Measurements from ENCODE around the gene TMEM132C. TPM values are rescaled to one million over a fixed set of nuclear protein-coding genes. Genes with fewer than 3 reads are reported as not detected.

The TMEM132C gene
- total and polyA plus RNA-seq, 7 donors = 0.60 to 3.5 (median 1.7) TPM; not detected in 1

GRCh38 chr12:128564956-128565355, 298.0 kb downstream of the TMEM132C start:
- no peaks in the 10 kb centered on the region for H3K4me1 ChIP-seq
- no peak overlapping the region for H3K27ac ChIP-seq
- no peak overlapping the region for H3K4me3 ChIP-seq
- H3K9me3 ChIP-seq = peaks cover 0 to 6% (median 0%) of the 10 kb centered on the region in 4 donors
- intact Hi-C loops (cut with DNase I) = no loop called here
- no peak for DNase-seq
- 88 to 89% methylated on average over 3 of the region's 3 CpGs for WGBS, 2 donors
- no peaks in the 10 kb centered on the region for H3K27me3 ChIP-seq
- no peaks in the 10 kb centered on the region for H3K36me3 ChIP-seq
- TF ChIP-seq CTCF (IDR thresholded peaks at IDR 0.05) = no peak
- TF ChIP-seq EP300 (IDR thresholded peaks at IDR 0.05) = no peak
- no peak for TF ChIP-seq POLR2A (IDR thresholded peaks at IDR 0.05)
- no peak for TF ChIP-seq POLR2AphosphoS5 (IDR thresholded peaks at IDR 0.05)

GRCh38 chr12:128567730-128568129, 300.8 kb downstream of the TMEM132C start:
- H3K4me1 ChIP-seq = no peaks in the 10 kb centered on the region
- H3K27ac ChIP-seq = no peak overlapping the region
- intact Hi-C loops (cut with DNase I) = no loop called here
- H3K9me3 ChIP-seq = peaks cover 0 to 3% (median 0%) of the 10 kb centered on the region in 4 donors
- DNase-seq = no peak
- TF ChIP-seq POLR2A (IDR thresholded peaks at IDR 0.05) = no peak
- 82 to 87% methylated on average over 7 of the region's 7 CpGs for WGBS, 2 donors
- no peak overlapping the region for H3K4me3 ChIP-seq
- no peaks in the 10 kb centered on the region for H3K27me3 ChIP-seq
- H3K36me3 ChIP-seq = no peaks in the 10 kb centered on the region

- Histone ChIP-seq H3K9me3 (no peaks in the 10 kb centered on the region), H3K27ac (no peak overlapping the region), H3K36me3 (no peaks in the 10 kb centered on the region), H3K4me1 (no peaks in the 10 kb centered on the region), H3K4me3 (no peak overlapping the region), H3K27me3 (no peaks in the 10 kb centered on the region)
- intact Hi-C loops (cut with DNase I) = no loop called here
- DNase-seq = no peak
- WGBS, 2 donors = 41 to 60% methylated on average over 11 of the region's 11 CpGs
- TF ChIP-seq POLR2AphosphoS5 (IDR thresholded peaks at IDR 0.05) (no peak), EP300 (IDR thresholded peaks at IDR 0.05) (no peak), POLR2A (IDR thresholded peaks at IDR 0.05) (no peak), CTCF (IDR thresholded peaks at IDR 0.05) (no peak)
Observed at GRCh38 chr12:128570191-128571065, 303.5 kb downstream of the TMEM132C start.

GRCh38 chr12:128571906-128572810, 305.2 kb downstream of the TMEM132C start:
- no peaks in the 10 kb centered on the region for H3K27me3 ChIP-seq
- H3K4me3 ChIP-seq = no peak overlapping the region
- H3K27ac ChIP-seq = no peak overlapping the region
- TF ChIP-seq CTCF (IDR thresholded peaks at IDR 0.05) = no peak
- TF ChIP-seq POLR2A (IDR thresholded peaks at IDR 0.05) = no peak
- TF ChIP-seq POLR2AphosphoS5 (IDR thresholded peaks at IDR 0.05) = no peak
- TF ChIP-seq EP300 (IDR thresholded peaks at IDR 0.05) = no peak
- 96% methylated on average over 7 of the region's 7 CpGs for WGBS, 2 donors
- H3K9me3 ChIP-seq = no peaks in the 10 kb centered on the region
- intact Hi-C loops (cut with DNase I) = no loop called here
- no peaks in the 10 kb centered on the region for H3K36me3 ChIP-seq
- H3K4me1 ChIP-seq = no peaks in the 10 kb centered on the region
- no peak for DNase-seq

- DNase-seq = no peak
- intact Hi-C loops (cut with DNase I) = no loop called here
- WGBS, 2 donors = 69% methylated on average over 4 of the region's 4 CpGs
- Histone ChIP-seq H3K27me3 (no peaks in the 10 kb centered on the region), H3K27ac (no peak overlapping the region), H3K4me1 (no peaks in the 10 kb centered on the region), H3K36me3 (no peaks in the 10 kb centered on the region), H3K9me3 (no peaks in the 10 kb centered on the region), H3K4me3 (no peak overlapping the region)
- TF ChIP-seq CTCF (IDR thresholded peaks at IDR 0.05) = no peak
- no peak for TF ChIP-seq POLR2A (IDR thresholded peaks at IDR 0.05)
- no peak for TF ChIP-seq EP300 (IDR thresholded peaks at IDR 0.05)
Observed at GRCh38 chr12:128573907-128574306, 306.9 kb downstream of the TMEM132C start.

Measured in sigmoid colon (tissue), 7 donors.